Iris pigment epithelial cell (primary cell): ENCODE data around the gene SFXN3.

Experiments used
- DNase-seq: peaks from one replicate; pipeline ENCODE4 v3.0.0-alpha.2; 2011; ENCODE audit warnings: low read depth

The SFXN3 gene

DNA sequence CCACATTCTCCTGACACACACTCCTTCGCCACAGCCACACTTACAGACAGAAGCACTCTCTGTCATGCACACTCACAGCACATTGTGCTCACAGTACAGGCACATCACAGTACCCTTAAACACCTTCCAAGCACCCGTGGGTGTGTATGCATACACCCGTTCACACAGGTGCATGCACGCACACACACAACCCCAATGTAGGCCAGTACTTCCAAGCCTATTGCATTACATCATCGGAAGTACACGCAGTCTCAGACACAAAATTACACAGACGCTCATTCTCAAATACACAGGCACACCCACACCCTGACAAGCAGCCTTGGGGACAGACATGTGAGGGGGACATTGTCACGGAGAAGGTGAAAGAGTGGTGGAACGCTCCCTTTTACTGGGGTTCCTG, 41.9 kb downstream of the SFXN3 start:
- no peak for DNase-seq

DNA sequence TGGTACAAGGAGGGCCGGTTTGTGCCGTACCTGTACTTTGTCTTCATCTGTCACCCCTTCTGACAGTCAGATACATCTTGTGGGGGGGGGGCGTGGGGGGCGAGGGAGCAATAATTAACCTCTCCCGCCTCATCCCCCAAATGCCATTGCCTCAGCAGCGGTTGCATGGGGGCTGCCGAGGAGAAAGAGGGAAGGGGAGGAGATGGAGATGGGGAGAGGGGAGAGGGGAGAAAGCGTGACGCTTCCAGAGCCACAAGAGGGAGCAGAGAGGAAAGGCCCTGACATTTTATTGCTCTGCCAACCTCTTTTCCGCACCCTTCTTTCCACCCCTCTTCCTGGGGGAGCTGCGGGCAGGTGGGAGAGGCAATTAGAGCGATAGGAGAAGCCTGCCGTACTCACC, 42.6 kb downstream of the SFXN3 start:
- DNase-seq = no peak

DNA sequence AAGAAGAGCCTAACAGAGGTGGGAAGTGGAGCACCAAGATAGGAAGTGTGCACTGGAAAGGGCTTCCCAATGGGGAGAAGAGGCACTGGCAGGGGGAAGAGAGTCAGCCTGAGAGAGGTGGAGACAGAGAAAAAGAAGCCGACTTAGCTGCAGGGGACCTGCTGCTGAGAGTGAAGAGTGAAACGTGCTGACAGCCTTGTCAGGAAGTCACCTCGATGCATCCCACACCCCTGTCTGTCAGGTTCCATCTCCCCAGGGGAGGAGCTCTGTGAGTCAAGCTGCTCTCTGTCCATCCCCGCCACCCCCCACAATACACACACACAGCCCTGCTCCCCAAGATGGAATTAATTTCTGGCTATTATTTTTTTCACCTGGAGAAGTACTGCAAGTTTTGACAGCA, 44.7 kb downstream of the SFXN3 start:
- DNase-seq = no peak

DNA sequence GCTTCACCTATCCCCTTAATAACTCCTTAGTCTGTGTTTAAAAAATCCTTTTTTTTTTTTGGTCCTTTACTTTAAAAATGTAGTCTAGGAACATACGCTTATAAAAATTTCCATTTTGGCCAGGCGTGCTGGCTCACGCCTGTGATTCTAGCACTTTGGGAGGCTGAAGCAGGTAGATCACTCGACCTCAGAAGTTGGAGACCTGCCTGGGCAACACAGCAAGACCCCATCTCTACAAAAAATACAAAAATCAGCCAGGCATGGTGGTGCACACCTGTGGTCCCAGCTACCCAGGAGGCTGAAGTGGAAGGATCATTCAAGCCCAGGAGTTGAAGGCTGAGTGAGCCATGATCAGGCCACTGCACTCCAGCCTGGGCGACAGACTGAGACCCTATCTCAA, 45.6 kb downstream of the SFXN3 start:
- no peak for DNase-seq

DNA sequence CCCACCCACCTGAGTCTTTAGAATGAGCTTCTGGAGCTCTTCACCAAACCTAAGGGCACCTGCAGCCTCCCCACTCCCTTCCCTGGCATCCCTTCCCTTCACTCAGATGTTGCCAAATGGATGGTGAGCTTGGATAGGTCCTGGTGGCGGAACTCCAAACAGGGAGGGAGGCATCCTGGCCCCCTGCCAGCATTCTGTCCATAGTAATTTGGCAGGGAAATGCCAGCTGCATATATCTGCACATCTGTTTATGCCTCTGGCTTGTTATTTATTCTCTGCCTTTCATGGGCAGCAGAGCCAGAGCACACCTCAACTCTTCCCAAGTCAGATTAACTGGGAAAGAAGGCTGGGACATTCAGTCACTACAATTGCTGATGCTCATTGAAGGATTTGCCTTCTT, 48.8 kb downstream of the SFXN3 start:
- DNase-seq = no peak

DNA sequence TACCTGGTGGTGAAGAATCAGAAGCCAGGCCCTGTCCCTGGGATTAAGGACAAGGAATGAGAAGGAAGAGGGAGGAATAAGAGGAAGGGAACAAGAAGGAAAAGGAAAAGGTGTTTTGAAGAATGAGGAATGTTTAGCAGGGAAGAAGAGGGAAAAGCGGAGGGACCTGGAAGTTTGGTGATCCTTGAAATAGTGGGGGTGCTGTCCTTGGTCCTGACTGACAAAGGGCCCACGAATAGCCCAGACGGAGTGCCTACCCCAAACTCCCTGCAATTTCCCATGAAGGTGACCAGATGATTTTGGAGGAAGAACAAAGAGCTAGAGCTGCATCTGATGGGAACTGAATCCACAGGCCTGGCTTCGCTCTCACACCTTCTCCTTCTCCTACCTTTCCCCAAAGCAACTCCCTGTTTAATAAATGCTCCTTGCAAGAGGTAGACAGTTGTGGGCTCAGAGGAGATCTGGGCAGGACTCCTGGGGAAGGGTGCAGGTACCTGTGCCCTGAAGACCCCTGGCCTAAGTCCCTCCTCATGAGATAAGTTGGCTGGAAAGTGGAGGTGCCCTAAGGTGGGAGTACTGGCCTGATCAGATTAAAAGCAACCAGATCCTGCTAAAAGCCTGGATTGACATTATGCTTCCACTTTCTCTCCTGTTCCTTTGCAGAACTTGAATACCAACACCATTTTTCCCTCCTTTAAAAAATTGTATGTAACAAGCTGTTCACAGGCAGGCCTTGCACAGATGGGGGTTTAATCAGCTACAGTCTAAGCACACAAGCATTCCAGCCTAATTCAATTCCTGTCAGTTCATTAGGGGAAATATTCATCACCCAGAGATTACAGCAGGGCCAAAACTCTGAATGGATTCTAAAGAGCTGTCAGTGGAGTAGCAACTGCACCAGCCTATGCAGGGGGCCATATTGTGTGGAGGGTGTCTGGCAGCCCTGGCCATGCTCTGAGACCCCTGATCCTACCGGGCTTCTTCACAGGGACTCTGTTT, 50.2 kb downstream of the SFXN3 start:
- DNase-seq = peak; percentile 8

DNA sequence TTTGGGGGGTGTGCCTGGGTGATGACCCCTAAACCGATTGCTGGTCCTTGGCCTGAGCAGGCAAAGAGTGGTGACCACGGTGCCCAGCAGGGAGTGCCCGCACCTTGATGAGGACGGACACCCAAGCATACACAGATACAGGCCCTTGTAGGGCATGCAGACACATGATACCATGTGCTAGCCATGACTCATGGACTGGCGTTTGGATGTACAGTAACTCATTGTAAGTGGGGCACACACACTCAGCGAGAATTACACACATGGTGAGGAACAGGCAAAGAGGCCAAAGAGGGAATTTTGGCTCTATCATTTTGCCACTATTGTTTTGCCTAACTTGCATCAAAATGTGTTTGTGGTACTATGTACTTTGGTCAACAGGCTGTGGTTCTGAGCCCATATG, 54.8 kb downstream of the SFXN3 start:
- no peak for DNase-seq

DNA sequence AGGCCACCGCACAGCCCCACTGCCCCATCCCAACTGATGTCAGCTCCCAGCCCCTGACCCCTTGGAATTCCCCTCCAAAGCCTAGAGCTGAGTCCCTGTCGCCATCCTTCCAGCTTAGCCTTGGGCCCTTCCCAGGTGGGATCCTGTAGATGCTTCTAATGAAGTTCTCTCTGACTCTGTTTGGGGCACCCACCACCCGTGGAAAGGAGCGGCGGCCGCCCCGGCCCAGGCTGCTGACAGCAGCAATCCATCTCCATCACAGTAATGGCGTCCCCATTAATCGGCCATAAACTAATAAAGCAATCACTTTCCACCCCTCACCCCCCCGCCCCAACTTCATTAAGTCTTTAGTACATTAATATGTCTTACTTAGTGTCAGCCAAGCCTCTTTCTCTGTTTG, 56.3 kb downstream of the SFXN3 start:
- no peak for DNase-seq

DNA sequence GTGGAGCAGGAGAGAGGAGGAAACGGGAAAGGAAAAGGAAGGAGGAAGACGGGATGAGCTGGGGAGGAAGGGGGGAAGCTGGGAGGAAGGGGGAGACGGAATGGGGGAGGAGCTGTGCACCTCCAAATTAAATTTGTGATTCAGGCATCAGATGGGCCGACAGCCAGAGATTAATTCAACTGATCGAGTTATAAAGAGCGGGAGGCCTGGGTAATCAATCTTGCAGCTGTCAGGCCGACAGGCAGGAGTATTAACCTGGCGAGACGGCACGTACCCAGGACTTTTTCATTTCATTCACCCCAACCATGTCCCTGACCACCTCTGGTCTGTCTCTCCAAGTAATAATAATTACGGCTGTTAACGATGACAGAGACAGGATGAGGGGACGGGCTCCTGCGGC, 56.9 kb downstream of the SFXN3 start:
- no peak for DNase-seq

DNA sequence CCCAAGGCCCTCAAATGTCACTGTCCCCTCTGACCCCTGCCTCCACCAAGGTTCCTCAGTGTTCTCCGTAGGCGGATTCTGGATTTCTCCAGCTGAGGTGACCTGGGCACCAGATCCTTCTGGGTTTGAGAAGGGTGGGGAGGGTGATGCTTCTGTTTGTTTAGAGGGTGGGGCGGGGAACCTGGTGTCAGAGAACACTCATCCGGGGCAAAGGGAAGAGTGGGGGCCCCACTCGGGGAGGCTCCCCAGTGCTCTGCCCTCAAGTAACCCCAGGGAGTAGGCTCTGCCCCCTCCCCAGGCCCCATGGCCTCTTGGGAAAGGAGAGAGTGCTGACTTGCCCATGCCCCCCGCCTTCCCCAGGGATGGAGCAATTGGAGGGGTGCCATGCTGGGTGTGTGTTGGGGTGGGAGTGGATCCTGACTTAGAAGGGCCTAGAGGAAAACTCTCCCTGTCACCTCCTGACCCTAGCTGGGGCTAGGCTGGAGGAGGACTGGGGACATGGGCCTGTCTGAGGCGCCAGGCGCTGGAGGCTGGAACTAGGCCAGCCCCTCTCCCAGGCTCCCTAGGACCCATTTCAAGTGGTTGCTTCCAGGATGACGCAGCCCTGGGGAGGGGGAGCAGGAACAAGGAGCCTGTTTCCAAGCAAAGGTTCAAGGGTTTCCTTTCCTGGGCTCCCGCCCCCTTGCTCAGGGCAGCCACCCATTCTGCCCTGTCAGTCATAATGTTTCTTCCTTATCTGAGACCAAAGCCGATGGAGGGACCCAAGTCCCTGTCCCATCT, 58.7 kb downstream of the SFXN3 start:
- no peak for DNase-seq

DNA sequence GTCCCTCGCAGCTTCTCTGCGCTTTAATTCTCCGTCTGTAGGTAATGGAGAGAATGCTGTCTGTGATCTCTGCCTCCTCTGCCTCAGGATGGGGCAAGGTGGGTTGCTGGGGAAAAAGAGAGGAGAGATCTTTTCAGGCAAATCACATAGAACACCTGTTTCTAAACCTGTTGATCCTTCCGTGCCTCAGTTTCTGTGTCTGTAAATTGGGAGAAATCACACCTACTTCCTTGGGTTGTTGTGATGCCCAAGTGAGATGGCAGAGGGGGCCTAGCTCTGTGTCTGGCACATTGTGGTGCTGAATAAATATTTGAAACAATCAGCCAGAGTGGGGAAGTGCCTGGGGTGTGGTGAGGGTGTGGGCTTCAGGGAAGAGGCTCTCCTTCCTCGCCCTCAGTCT, 59.6 kb downstream of the SFXN3 start:
- no peak for DNase-seq
